HepG2 (cell line): ENCODE results near the gene MKNK1. TPM values are rescaled to one million over a fixed set of nuclear protein-coding genes. Genes with fewer than 3 reads are reported as not detected.

Source experiments
- ARID5B ChIP-seq: IDR thresholded peaks from 2 replicates; pipeline ENCODE4 v1.4.0; 2020; ENCODE audit warnings: mild to moderate bottlenecking, missing genetic modification reagents
- E2F2 ChIP-seq: sonication (generic); formaldehyde crosslinking; IDR thresholded peaks from 2 replicates; pipeline ENCODE4 v1.4.0; 2020; ENCODE audit warnings: missing genetic modification reagents, borderline replicate concordance
- ESRRA ChIP-seq: sonication (generic); formaldehyde crosslinking; IDR thresholded peaks from 2 replicates; pipeline ENCODE4 v1.5.1; 2020; ENCODE audit warnings: mild to moderate bottlenecking, low read depth, missing genetic modification reagents
- GATAD2A ChIP-seq: IDR thresholded peaks from 2 replicates; pipeline ENCODE4 v1.6.1; 2016
- HMGXB4 ChIP-seq, 2 experiments: sonication (generic) in 1 of 2; formaldehyde crosslinking in 1 of 2; IDR thresholded peaks; 2 replicates each; pipeline versions ENCODE4 v1.4.0 to v1.6.1; 2018 to 2020; ENCODE audit warnings: missing genetic modification reagents in 2 of 2, borderline replicate concordance in 1 of 2, low read depth in 1 of 2, mild to moderate bottlenecking in 1 of 2, missing biosample characterization in 1 of 2
- ISL2 ChIP-seq: sonication (generic); formaldehyde crosslinking; IDR thresholded peaks from 2 replicates; pipeline ENCODE4 v1.5.0; 2020; ENCODE audit warnings: missing genetic modification reagents
- POLR2AphosphoS5 ChIP-seq: IDR thresholded peaks from 2 replicates; pipeline ENCODE4 v1.6.1; 2012; ENCODE audit warnings: low read depth, low read length
- PRDM15 ChIP-seq: sonication (generic); formaldehyde crosslinking; IDR thresholded peaks from 2 replicates; pipeline ENCODE4 v1.4.0; 2020; ENCODE audit warnings: missing genetic modification reagents
- SALL2 ChIP-seq: sonication (generic); formaldehyde crosslinking; IDR thresholded peaks from 2 replicates; pipeline ENCODE4 v1.8.1; 2023; ENCODE audit warnings: mild to moderate bottlenecking, missing genetic modification reagents, inconsistent platforms
- SOX5 ChIP-seq: IDR thresholded peaks from 2 replicates; pipeline ENCODE4 v1.6.1; 2016; ENCODE audit warnings: borderline replicate concordance
- SP4 ChIP-seq: sonication (generic); formaldehyde crosslinking; IDR thresholded peaks from 2 replicates; pipeline ENCODE4 v1.8.1; 2023; ENCODE audit warnings: mild to moderate bottlenecking, missing genetic modification reagents
- SRSF1 ChIP-seq: fragments of 200-400 bp; formaldehyde crosslinking; optimal IDR thresholded peaks from 2 replicates; pipeline ENCODE3; 2017; ENCODE audit warnings: mild to moderate bottlenecking, low read depth, low read length, moderate library complexity
- YY1 ChIP-seq: IDR thresholded peaks from 2 replicates; pipeline ENCODE4 v1.6.1; 2011; ENCODE audit warnings: low read length, low read depth, moderate library complexity, mild to moderate bottlenecking; ENCODE audit not compliant: insufficient read depth, insufficient replicate concordance
- ZNF232 ChIP-seq: sonication (generic); formaldehyde crosslinking; IDR thresholded peaks from 2 replicates; pipeline ENCODE4 v1.4.0; 2020; ENCODE audit warnings: missing genetic modification reagents, borderline replicate concordance
- ZNF563 ChIP-seq: sonication (generic); formaldehyde crosslinking; IDR thresholded peaks from 2 replicates; pipeline ENCODE4 v1.8.0; 2022; ENCODE audit warnings: mild to moderate bottlenecking, moderate library complexity, missing genetic modification reagents
- ZNF605 ChIP-seq: sonication (generic); formaldehyde crosslinking; IDR thresholded peaks from 2 replicates; pipeline ENCODE4 v1.8.0; 2022; ENCODE audit warnings: mild to moderate bottlenecking, missing genetic modification reagents
- ZSCAN12 ChIP-seq: sonication (generic); formaldehyde crosslinking; IDR thresholded peaks from 2 replicates; pipeline ENCODE4 v1.9.0; 2021; ENCODE audit warnings: mild to moderate bottlenecking, missing genetic modification reagents
- polyA plus RNA-seq, 8 experiments: library from polyadenylated mRNA; depleted of rRNA in 3 of 8; stranded (reverse) in 7 of 8; unstranded in 1 of 8; fragments of >200 nt; fragmentation: Illumina TruSeq in 4 of 8; extraction: Trizol in 4 of 8; gene quantifications; 2 replicates each; pipeline versions ENCODE4 v1.2.1 to v1.2.3, GENCODE V29; 2011 to 2016; ENCODE audit warnings: low read depth in 4 of 8, missing spikeins in 1 of 8, mixed read lengths in 1 of 8; ENCODE audit not compliant: insufficient read depth in 1 of 8
- total RNA-seq, 5 experiments: library from RNA; depleted of rRNA; stranded (reverse); fragments of >200 nt; fragmentation: Illumina TruSeq; extraction: Trizol; gene quantifications; 2 replicates each; pipeline ENCODE4 v1.2.3, GENCODE V29; 2016; ENCODE audit warnings: low read depth in 1 of 5

Gene MKNK1
- total and polyA plus RNA-seq, 2 of the 13 experiments (the other 11 are each of a cell fraction or from before 2014, with no cell fraction given), result 18.5 to 24.1 TPM

GRCh38 chr1:46603858-46604549, at the start of gene MKNK1 (continued):
- TF ChIP-seq PRDM15 (CRISPR knock-in tag) (no peak), SRSF1 (peak; percentile 75), GATAD2A (CRISPR knock-in tag) (peak; percentile 49; the same call in 1 of the 2 replicates), ARID5B (CRISPR knock-in tag) (peak; percentile 41; the same call in 1 of the 2 replicates), ZSCAN12 (CRISPR knock-in tag) (0 out of 2 replicates have a peak, but pooled peaks have one; percentile 12), SOX5 (CRISPR knock-in tag) (peak; percentile 42; the same call in 1 of the 2 replicates), SALL2 (CRISPR knock-in tag) (0 out of 2 replicates have a peak, but pooled peaks have one; percentile 49), ZNF563 (CRISPR knock-in tag) (0 out of 2 replicates have a peak, but pooled peaks have one; percentile 22), ISL2 (CRISPR knock-in tag) (peak; percentile 51; the same call in 1 of the 2 replicates), YY1 (no peak), ESRRA (CRISPR knock-in tag) (no peak), POLR2AphosphoS5 (peak; percentile 97), ZNF605 (CRISPR knock-in tag) (peak; percentile 85), ZNF232 (CRISPR knock-in tag) (peak; percentile 60; the same call in 1 of the 2 replicates), HMGXB4 (CRISPR knock-in tag; IDR thresholded peaks at IDR 0.05; ENCODE audit: borderline replicate concordance in 1 of 2, low read depth in 1 of 2) (peak in 1 of 2 experiments; percentile 42; a peak in 2 of 4 replicates), SP4 (CRISPR knock-in tag) (peak; percentile 94), E2F2 (CRISPR knock-in tag) (no peak)
